Keratinocyte (primary cell): ENCODE measurements around the gene NLRP14.

Experiments
- CTCF ChIP-seq, 3 experiments: IDR thresholded peaks in 1 of 3; conservative IDR thresholded peaks in 1 of 3; optimal IDR thresholded peaks in 1 of 3; 2 replicates in 2 of 3; 3 replicates in 1 of 3; pipeline versions ENCODE3 to v1.5.1; 2011; ENCODE audit warnings: low read length in 3 of 3, mild to moderate bottlenecking in 3 of 3, moderate library complexity in 2 of 3, control low read depth in 1 of 3, inconsistent platforms in 1 of 3; ENCODE audit not compliant: insufficient read depth in 2 of 3; ENCODE audit errors: extremely low read depth in 1 of 3
- EZH2 ChIP-seq: IDR thresholded peaks from one replicate; pipeline ENCODE4 v1.6.1; 2012; ENCODE audit warnings: inconsistent platforms, mild to moderate bottlenecking, low read length, moderate library complexity

- TF ChIP-seq CTCF (optimal IDR thresholded peaks at IDR 0.05 in 1 of 3, IDR thresholded peaks at IDR 0.05 in 1 of 3, conservative IDR thresholded peaks at IDR 0.05 in 1 of 3; ENCODE audit: extremely low read depth in 1 of 3, insufficient read depth in 2 of 3, low read length in 3 of 3), result no peak
- TF ChIP-seq EZH2, result no peak
Observed at GRCh38 chr11:6992026-6992425, 28.3 kb upstream of the NLRP14 start.
